Calu3 (cell line): ENCODE measurements around the gene CTRB1. TPM values are rescaled to one million over a fixed set of nuclear protein-coding genes. Genes with fewer than 3 reads are reported as not detected.

Experiments
- BruUV-seq: library from RNA; stranded (reverse); fragments of 400-500 nt; replicated peaks from 2 replicates; lab custom pipeline; 2021; lab: Mats Ljungman, UMichigan
- CTCF ChIA-PET: fragments of 300-600 bp; sonication (Branson Sonifier 250); formaldehyde crosslinking; loops from one replicate; lab custom pipeline; 2022; ENCODE audit warnings: antibody characterized with exemption; lab: Charles Lee
- DNase-seq: peaks from one replicate; pipeline ENCODE4 v3.0.0; 2022
- H3K27ac Mint-ChIP-seq: one replicate; pipeline ENCODE4 v1.8.0; 2022; ENCODE audit warnings: mixed read lengths; ENCODE audit not compliant: unreplicated experiment
- H3K27me3 Mint-ChIP-seq: one replicate; pipeline ENCODE4 v1.8.0; 2022; ENCODE audit warnings: mixed read lengths; ENCODE audit not compliant: unreplicated experiment
- H3K36me3 Mint-ChIP-seq: one replicate; pipeline ENCODE4 v1.8.0; 2022; ENCODE audit warnings: mild to moderate bottlenecking, moderate library complexity, mixed read lengths; ENCODE audit not compliant: insufficient read depth, unreplicated experiment
- H3K4me1 Mint-ChIP-seq: one replicate; pipeline ENCODE4 v1.8.0; 2022; ENCODE audit warnings: mild to moderate bottlenecking, low read depth, mixed read lengths; ENCODE audit not compliant: unreplicated experiment
- H3K4me3 Mint-ChIP-seq: one replicate; pipeline ENCODE4 v1.8.0; 2022; ENCODE audit warnings: mild to moderate bottlenecking, low read depth, moderate library complexity, mixed read lengths; ENCODE audit not compliant: unreplicated experiment
- H3K9me3 Mint-ChIP-seq: one replicate; pipeline ENCODE4 v1.8.0; 2022; ENCODE audit warnings: low read depth, mixed read lengths; ENCODE audit not compliant: unreplicated experiment
- CTCF ChIP-seq: fragments of 200-600 bp; IDR thresholded peaks from one replicate; pipeline ENCODE4 v1.8.0; 2022; ENCODE audit warnings: antibody characterized with exemption; ENCODE audit not compliant: unreplicated experiment
- intact Hi-C: fragments of 100-400 bp; cut with micrococcal nuclease; formaldehyde crosslinking; loops from one replicate; pipeline ENCODE4 v1.10.0; 2022; ENCODE audit not compliant: unreplicated experiment
- total RNA-seq: library from RNA; stranded (reverse); gene quantifications from 2 replicates; pipeline ENCODE4 v1.2.3, GENCODE V29; 2022

Gene CTRB1
- total RNA-seq, 1 experiment from 2014 or later: not detected

- CTCF ChIA-PET: no interaction called here
- no TSS peak for BruUV-seq
- Mint-ChIP-seq H3K4me1 (peaks cover 9% of the 10 kb centered on the region), H3K36me3 (peaks cover 93% of the 10 kb centered on the region), H3K27ac (peak overlapping the region; percentile 77), H3K4me3 (no peak overlapping the region), H3K27me3 (peaks cover 26% of the 10 kb centered on the region), H3K9me3 (no peaks in the 10 kb centered on the region)
- DNase-seq: no peak
- intact Hi-C loops: no loop called here
- no peak for TF ChIP-seq CTCF
These were observed 9.6 kb downstream of the CTRB1 start for GRCh38 chr16:75228143-75228976.

- Mint-ChIP-seq H3K27me3 (peaks cover 19% of the 10 kb centered on the region), H3K9me3 (no peaks in the 10 kb centered on the region), H3K4me3 (no peak overlapping the region), H3K4me1 (peaks cover 18% of the 10 kb centered on the region), H3K27ac (peak overlapping the region; percentile 20), H3K36me3 (peaks cover 98% of the 10 kb centered on the region)
- CTCF ChIA-PET: interaction anchor here (1.1 to 1.2 kb wide), 2 partner anchors 31 to 156 kb away, joined by 3 read pairs; no protein-coding TSS in a partner anchor
- intact Hi-C loops: loop anchor here (5.0 kb wide), 1 partner anchor 78 kb away; no protein-coding TSS in a partner anchor
- no peak for DNase-seq
- BruUV-seq: no TSS peak
- TF ChIP-seq CTCF: no peak
These were observed 10.6 kb downstream of the CTRB1 start for GRCh38 chr16:75229172-75230031.

- no peak for DNase-seq
- CTCF ChIA-PET: interaction anchor here (1.1 kb wide), 1 partner anchor 32 kb away, joined by 3 read pairs; no protein-coding TSS in a partner anchor
- intact Hi-C loops: loop anchor here (5.0 kb wide), 1 partner anchor 77 kb away; no protein-coding TSS in a partner anchor
These were observed 11.8 kb downstream of the CTRB1 start for GRCh38 chr16:75230471-75231110.

More at GRCh38 chr16:75230471-75231110, 11.8 kb downstream of the CTRB1 start:
- no peak for TF ChIP-seq CTCF
- H3K27ac Mint-ChIP-seq: no peak overlapping the region
- H3K36me3 Mint-ChIP-seq: peaks cover 95% of the 10 kb centered on the region
- H3K9me3 Mint-ChIP-seq: no peaks in the 10 kb centered on the region
- peaks cover 23% of the 10 kb centered on the region for H3K4me1 Mint-ChIP-seq
- H3K4me3 Mint-ChIP-seq: no peak overlapping the region
- peaks cover 7% of the 10 kb centered on the region for H3K27me3 Mint-ChIP-seq
- no TSS peak for BruUV-seq
